ENCODE measurements around the gene CUZD1. TPM values are rescaled to one million over a fixed set of nuclear protein-coding genes. Genes with fewer than 3 reads are reported as not detected.

Gene CUZD1
- total and polyA plus RNA-seq, 9 of the 15 experiments (the other 6 are each of a cell fraction or from before 2014, with no cell fraction given): 0.51 to 1.7 (median 1.1) TPM

DNA sequence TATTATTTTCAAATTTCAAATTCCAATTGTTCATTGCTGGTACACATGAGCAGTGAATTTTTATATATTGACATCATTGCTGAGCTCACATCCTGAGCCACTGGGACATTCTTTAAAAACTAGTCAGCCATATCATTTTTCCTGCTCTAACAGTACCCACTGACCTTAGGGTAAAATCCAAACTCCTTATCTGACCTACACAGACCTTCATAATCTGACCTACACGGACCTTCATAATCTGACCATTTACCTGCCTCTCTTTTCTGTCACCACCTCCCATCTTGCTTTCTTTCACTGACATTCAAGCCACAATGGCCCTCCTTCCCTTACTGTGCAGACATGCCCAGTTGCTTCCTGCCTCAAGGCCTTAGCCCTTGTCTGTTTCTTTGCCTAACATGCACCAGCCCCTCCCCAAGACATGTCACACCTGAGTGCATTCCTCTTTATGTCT, 16.1 kb upstream of the CUZD1 start (continued):
- TF ChIP-seq, protein P1, sequence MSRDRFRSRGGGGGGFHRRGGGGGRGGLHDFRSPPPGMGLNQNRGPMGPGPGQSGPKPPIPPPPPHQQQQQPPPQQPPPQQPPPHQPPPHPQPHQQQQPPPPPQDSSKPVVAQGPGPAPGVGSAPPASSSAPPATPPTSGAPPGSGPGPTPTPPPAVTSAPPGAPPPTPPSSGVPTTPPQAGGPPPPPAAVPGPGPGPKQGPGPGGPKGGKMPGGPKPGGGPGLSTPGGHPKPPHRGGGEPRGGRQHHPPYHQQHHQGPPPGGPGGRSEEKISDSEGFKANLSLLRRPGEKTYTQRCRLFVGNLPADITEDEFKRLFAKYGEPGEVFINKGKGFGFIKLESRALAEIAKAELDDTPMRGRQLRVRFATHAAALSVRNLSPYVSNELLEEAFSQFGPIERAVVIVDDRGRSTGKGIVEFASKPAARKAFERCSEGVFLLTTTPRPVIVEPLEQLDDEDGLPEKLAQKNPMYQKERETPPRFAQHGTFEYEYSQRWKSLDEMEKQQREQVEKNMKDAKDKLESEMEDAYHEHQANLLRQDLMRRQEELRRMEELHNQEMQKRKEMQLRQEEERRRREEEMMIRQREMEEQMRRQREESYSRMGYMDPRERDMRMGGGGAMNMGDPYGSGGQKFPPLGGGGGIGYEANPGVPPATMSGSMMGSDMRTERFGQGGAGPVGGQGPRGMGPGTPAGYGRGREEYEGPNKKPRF (IDR thresholded peaks at IDR 0.05; ENCODE audit: low read depth, low read length): no peak
- TF ChIP-seq CHCHD3 (CRISPR knock-in tag; IDR thresholded peaks at IDR 0.05): no peak
- no peak for TF ChIP-seq ZSCAN32 (CRISPR knock-in tag; IDR thresholded peaks at IDR 0.05)
- TF ChIP-seq MTA1 (IDR thresholded peaks at IDR 0.05; ENCODE audit: borderline replicate concordance): no peak
- TF ChIP-seq, protein P2, sequence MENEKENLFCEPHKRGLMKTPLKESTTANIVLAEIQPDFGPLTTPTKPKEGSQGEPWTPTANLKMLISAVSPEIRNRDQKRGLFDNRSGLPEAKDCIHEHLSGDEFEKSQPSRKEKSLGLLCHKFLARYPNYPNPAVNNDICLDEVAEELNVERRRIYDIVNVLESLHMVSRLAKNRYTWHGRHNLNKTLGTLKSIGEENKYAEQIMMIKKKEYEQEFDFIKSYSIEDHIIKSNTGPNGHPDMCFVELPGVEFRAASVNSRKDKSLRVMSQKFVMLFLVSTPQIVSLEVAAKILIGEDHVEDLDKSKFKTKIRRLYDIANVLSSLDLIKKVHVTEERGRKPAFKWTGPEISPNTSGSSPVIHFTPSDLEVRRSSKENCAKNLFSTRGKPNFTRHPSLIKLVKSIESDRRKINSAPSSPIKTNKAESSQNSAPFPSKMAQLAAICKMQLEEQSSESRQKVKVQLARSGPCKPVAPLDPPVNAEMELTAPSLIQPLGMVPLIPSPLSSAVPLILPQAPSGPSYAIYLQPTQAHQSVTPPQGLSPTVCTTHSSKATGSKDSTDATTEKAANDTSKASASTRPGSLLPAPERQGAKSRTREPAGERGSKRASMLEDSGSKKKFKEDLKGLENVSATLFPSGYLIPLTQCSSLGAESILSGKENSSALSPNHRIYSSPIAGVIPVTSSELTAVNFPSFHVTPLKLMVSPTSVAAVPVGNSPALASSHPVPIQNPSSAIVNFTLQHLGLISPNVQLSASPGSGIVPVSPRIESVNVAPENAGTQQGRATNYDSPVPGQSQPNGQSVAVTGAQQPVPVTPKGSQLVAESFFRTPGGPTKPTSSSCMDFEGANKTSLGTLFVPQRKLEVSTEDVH (IDR thresholded peaks at IDR 0.05; ENCODE audit: low read depth, partially characterized antibody): no peak
- TF ChIP-seq, protein P3, sequence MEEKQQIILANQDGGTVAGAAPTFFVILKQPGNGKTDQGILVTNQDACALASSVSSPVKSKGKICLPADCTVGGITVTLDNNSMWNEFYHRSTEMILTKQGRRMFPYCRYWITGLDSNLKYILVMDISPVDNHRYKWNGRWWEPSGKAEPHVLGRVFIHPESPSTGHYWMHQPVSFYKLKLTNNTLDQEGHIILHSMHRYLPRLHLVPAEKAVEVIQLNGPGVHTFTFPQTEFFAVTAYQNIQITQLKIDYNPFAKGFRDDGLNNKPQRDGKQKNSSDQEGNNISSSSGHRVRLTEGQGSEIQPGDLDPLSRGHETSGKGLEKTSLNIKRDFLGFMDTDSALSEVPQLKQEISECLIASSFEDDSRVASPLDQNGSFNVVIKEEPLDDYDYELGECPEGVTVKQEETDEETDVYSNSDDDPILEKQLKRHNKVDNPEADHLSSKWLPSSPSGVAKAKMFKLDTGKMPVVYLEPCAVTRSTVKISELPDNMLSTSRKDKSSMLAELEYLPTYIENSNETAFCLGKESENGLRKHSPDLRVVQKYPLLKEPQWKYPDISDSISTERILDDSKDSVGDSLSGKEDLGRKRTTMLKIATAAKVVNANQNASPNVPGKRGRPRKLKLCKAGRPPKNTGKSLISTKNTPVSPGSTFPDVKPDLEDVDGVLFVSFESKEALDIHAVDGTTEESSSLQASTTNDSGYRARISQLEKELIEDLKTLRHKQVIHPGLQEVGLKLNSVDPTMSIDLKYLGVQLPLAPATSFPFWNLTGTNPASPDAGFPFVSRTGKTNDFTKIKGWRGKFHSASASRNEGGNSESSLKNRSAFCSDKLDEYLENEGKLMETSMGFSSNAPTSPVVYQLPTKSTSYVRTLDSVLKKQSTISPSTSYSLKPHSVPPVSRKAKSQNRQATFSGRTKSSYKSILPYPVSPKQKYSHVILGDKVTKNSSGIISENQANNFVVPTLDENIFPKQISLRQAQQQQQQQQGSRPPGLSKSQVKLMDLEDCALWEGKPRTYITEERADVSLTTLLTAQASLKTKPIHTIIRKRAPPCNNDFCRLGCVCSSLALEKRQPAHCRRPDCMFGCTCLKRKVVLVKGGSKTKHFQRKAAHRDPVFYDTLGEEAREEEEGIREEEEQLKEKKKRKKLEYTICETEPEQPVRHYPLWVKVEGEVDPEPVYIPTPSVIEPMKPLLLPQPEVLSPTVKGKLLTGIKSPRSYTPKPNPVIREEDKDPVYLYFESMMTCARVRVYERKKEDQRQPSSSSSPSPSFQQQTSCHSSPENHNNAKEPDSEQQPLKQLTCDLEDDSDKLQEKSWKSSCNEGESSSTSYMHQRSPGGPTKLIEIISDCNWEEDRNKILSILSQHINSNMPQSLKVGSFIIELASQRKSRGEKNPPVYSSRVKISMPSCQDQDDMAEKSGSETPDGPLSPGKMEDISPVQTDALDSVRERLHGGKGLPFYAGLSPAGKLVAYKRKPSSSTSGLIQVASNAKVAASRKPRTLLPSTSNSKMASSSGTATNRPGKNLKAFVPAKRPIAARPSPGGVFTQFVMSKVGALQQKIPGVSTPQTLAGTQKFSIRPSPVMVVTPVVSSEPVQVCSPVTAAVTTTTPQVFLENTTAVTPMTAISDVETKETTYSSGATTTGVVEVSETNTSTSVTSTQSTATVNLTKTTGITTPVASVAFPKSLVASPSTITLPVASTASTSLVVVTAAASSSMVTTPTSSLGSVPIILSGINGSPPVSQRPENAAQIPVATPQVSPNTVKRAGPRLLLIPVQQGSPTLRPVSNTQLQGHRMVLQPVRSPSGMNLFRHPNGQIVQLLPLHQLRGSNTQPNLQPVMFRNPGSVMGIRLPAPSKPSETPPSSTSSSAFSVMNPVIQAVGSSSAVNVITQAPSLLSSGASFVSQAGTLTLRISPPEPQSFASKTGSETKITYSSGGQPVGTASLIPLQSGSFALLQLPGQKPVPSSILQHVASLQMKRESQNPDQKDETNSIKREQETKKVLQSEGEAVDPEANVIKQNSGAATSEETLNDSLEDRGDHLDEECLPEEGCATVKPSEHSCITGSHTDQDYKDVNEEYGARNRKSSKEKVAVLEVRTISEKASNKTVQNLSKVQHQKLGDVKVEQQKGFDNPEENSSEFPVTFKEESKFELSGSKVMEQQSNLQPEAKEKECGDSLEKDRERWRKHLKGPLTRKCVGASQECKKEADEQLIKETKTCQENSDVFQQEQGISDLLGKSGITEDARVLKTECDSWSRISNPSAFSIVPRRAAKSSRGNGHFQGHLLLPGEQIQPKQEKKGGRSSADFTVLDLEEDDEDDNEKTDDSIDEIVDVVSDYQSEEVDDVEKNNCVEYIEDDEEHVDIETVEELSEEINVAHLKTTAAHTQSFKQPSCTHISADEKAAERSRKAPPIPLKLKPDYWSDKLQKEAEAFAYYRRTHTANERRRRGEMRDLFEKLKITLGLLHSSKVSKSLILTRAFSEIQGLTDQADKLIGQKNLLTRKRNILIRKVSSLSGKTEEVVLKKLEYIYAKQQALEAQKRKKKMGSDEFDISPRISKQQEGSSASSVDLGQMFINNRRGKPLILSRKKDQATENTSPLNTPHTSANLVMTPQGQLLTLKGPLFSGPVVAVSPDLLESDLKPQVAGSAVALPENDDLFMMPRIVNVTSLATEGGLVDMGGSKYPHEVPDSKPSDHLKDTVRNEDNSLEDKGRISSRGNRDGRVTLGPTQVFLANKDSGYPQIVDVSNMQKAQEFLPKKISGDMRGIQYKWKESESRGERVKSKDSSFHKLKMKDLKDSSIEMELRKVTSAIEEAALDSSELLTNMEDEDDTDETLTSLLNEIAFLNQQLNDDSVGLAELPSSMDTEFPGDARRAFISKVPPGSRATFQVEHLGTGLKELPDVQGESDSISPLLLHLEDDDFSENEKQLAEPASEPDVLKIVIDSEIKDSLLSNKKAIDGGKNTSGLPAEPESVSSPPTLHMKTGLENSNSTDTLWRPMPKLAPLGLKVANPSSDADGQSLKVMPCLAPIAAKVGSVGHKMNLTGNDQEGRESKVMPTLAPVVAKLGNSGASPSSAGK (IDR thresholded peaks at IDR 0.05): no peak
- TF ChIP-seq CBFA2T3 (IDR thresholded peaks at IDR 0.05): peak; percentile 87
- TF ChIP-seq BACH1 (tag; IDR thresholded peaks at IDR 0.05): no peak
- TF ChIP-seq SMAD3 (CRISPR knock-in tag; conservative IDR thresholded peaks at IDR 0.05): no peak
- no peak for TF ChIP-seq RBM17 (IDR thresholded peaks at IDR 0.05; ENCODE audit: borderline replicate concordance, low read depth, low read length)
- peak; percentile 97 to 98 for TF ChIP-seq KDM1A (IDR thresholded peaks at IDR 0.05)
- no peak for TF ChIP-seq DACH1 (IDR thresholded peaks at IDR 0.05; ENCODE audit: partially characterized antibody)
